Measurements from ENCODE around the gene CCT2.

The CCT2 gene

GRCh38 chr12:69645031-69645430 is 59.8 kb downstream of the CCT2 start:
- no peak for DNase-seq

GRCh38 chr12:69647178-69647577 is 61.9 kb downstream of the CCT2 start:
- DNase-seq: no peak

GRCh38 chr12:69648476-69648875 is 63.2 kb downstream of the CCT2 start:
- DNase-seq: no peak

- no peak for DNase-seq
These were observed 64.3 kb downstream of the CCT2 start for GRCh38 chr12:69649529-69649928.
